Measurements from ENCODE around the gene NDST1.
"Not testable (repeated sequence)": the region's sequence is repeated elsewhere in the genome, so short reads cannot be mapped to it uniquely, and the experiment has no call there.

NDST1 gene

GRCh38 chr5:150507474-150508276, at the start of gene NDST1:
Gene NDST1 (plus strand): TSS chr5:150508131. CDS start chr5:150521255, 13,124 bp downstream.
- no peak for DNase-seq

- peak; percentile 77 for DNase-seq
Observed at GRCh38 chr5:150458802-150459557, 49.0 kb upstream of the NDST1 start.

- DNase-seq: no peak
Observed at GRCh38 chr5:150460781-150461180, 47.1 kb upstream of the NDST1 start.

GRCh38 chr5:150461231-150461630, 46.7 kb upstream of the NDST1 start:
- DNase-seq: no peak

GRCh38 chr5:150464554-150465012, 43.3 kb upstream of the NDST1 start:
- no peak for DNase-seq

- no peak for DNase-seq
Observed at GRCh38 chr5:150465927-150466326, 42.0 kb upstream of the NDST1 start.

- DNase-seq: no peak
Observed at GRCh38 chr5:150468206-150468605, 39.7 kb upstream of the NDST1 start.

GRCh38 chr5:150469718-150470469, 38.0 kb upstream of the NDST1 start:
- DNase-seq: no peak

- no peak for DNase-seq
Observed at GRCh38 chr5:150473673-150474358, 34.1 kb upstream of the NDST1 start.

GRCh38 chr5:150476568-150476967, 31.4 kb upstream of the NDST1 start:
- DNase-seq: not testable (repeated sequence)

- no peak for DNase-seq
Observed at GRCh38 chr5:150479416-150479815, 28.5 kb upstream of the NDST1 start.

GRCh38 chr5:150481708-150481965, 26.3 kb upstream of the NDST1 start:
- DNase-seq: no peak

- DNase-seq: no peak
Observed at GRCh38 chr5:150481972-150482406, 25.9 kb upstream of the NDST1 start.

- no peak for DNase-seq
Observed at GRCh38 chr5:150484964-150485692, 22.8 kb upstream of the NDST1 start.

- DNase-seq: no peak
Observed at GRCh38 chr5:150485693-150486401, 22.1 kb upstream of the NDST1 start.

GRCh38 chr5:150486402-150487198, 21.3 kb upstream of the NDST1 start:
- DNase-seq: no peak

- no peak for DNase-seq
Observed at GRCh38 chr5:150487199-150488061, 20.5 kb upstream of the NDST1 start.

- peak; percentile 8 for DNase-seq
Observed at GRCh38 chr5:150488519-150489359, 19.2 kb upstream of the NDST1 start.
